HG02610 (cell line): ENCODE results near the gene DIS3.
"Not testable (repeated sequence)": the region's sequence is repeated elsewhere in the genome, so short reads cannot be mapped to it uniquely, and the experiment has no call there.

Experiments used
- ATAC-seq: cut with Tn5 transposase; IDR thresholded peaks from one replicate; pipeline ENCODE4 v1.9.1; 2021; ENCODE audit warnings: mild to moderate bottlenecking, moderate library complexity; ENCODE audit not compliant: unreplicated experiment

DIS3 gene

GRCh38 chr13:72781451-72782439 is at the start of gene DIS3, which contains the start of gene PIBF1:
Gene DIS3, minus strand, starts transcription at chr13:72781900. Its CDS starts 68 bp downstream, at chr13:72781832.
Gene PIBF1, plus strand, starts transcription at chr13:72782133. Its CDS starts 1,337 bp downstream, at chr13:72783470.
- peak; percentile 98 for ATAC-seq

GRCh38 chr13:72823724-72824123 is 42.0 kb upstream of the DIS3 start:
- ATAC-seq = no peak

GRCh38 chr13:72823081-72823480 is 41.4 kb upstream of the DIS3 start:
- ATAC-seq = no peak

- ATAC-seq = no peak
These were observed 39.2 kb upstream of the DIS3 start for GRCh38 chr13:72820898-72821279.

GRCh38 chr13:72820156-72820897 is 38.6 kb upstream of the DIS3 start:
- ATAC-seq = no peak

GRCh38 chr13:72808917-72809500 is 27.3 kb upstream of the DIS3 start:
- ATAC-seq = no peak

GRCh38 chr13:72806514-72806913 is 24.8 kb upstream of the DIS3 start:
- not testable (repeated sequence) for ATAC-seq

GRCh38 chr13:72805676-72806346 is 24.1 kb upstream of the DIS3 start:
- ATAC-seq = no peak

- ATAC-seq = no peak
These were observed 22.6 kb upstream of the DIS3 start for GRCh38 chr13:72804301-72804700.

- no peak for ATAC-seq
These were observed 17.1 kb upstream of the DIS3 start for GRCh38 chr13:72798817-72799216.

- no peak for ATAC-seq
These were observed 10.9 kb upstream of the DIS3 start for GRCh38 chr13:72792640-72793039.

- no peak for ATAC-seq
These were observed 7.1 kb upstream of the DIS3 start for GRCh38 chr13:72788831-72789230.

- not testable (repeated sequence) for ATAC-seq
These were observed 3.0 kb upstream of the DIS3 start for GRCh38 chr13:72784679-72785078.

- ATAC-seq = no peak
These were observed 1.0 kb upstream of the DIS3 start for GRCh38 chr13:72782717-72783116.

- ATAC-seq = no peak
These were observed 7.7 kb downstream of the DIS3 start for GRCh38 chr13:72774019-72774418.

GRCh38 chr13:72763411-72763810 is 18.3 kb downstream of the DIS3 start:
- ATAC-seq = no peak

GRCh38 chr13:72760189-72760588 is 21.5 kb downstream of the DIS3 start:
- ATAC-seq = no peak

GRCh38 chr13:72757792-72758535 is 23.7 kb downstream of the DIS3 start:
- ATAC-seq = no peak

- no peak for ATAC-seq
These were observed 27.6 kb downstream of the DIS3 start for GRCh38 chr13:72754111-72754510.

GRCh38 chr13:72751220-72751619 is 30.5 kb downstream of the DIS3 start:
- no peak for ATAC-seq
